BLaER1 (cell line): ENCODE results near the gene KIF9.
"Not testable (repeated sequence)": the region's sequence is repeated elsewhere in the genome, so short reads cannot be mapped to it uniquely, and the experiment has no call there.

Experiments
- H3K27ac ChIP-seq: shearing (Covaris generic); formaldehyde crosslinking; 2 replicates; pipeline ENCODE4 v1.8.1; 2022
- H3K27me3 ChIP-seq: shearing (Covaris generic); formaldehyde crosslinking; 2 replicates; pipeline ENCODE4 v1.8.1; 2022
- H3K36me3 ChIP-seq: shearing (Covaris generic); formaldehyde crosslinking; 2 replicates; pipeline ENCODE4 v1.8.1; 2022
- H3K4me1 ChIP-seq: shearing (Covaris generic); formaldehyde crosslinking; 2 replicates; pipeline ENCODE4 v1.8.1; 2022
- H3K4me2 ChIP-seq: shearing (Covaris generic); formaldehyde crosslinking; 2 replicates; pipeline ENCODE4 v1.8.1; 2022
- H3K4me3 ChIP-seq: shearing (Covaris generic); formaldehyde crosslinking; 2 replicates; pipeline ENCODE4 v1.8.1; 2022
- H3K9ac ChIP-seq: shearing (Covaris generic); formaldehyde crosslinking; 2 replicates; pipeline ENCODE4 v1.8.1; 2022
- H3K9me3 ChIP-seq: shearing (Covaris generic); formaldehyde crosslinking; 2 replicates; pipeline ENCODE4 v1.8.1; 2022
- H4K20me1 ChIP-seq: shearing (Covaris generic); formaldehyde crosslinking; 2 replicates; pipeline ENCODE4 v1.8.1; 2022
- Cebpa-rat ChIP-seq: shearing (Covaris generic); IDR thresholded peaks from 2 replicates; pipeline ENCODE4 v1.8.1; 2022

Gene KIF9

DNA sequence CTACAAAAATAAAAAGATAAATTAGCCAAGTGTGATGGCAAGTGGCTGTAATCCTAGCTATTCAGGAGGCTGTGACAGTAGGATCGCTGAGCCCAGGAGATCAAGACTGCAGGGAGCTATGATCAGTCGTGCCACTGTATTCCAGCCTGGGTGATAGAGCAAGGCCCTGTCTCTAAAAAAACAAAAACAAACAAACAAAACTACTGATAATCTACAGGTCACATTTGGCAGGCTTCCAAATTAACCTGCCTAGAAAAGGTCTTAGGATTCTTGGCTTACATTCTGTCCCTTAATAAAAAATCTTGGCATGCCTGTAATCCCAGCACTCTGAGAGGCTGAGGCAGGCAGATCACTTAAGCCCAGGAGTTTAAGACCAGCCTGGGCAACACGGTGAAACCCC, 85.3 kb downstream of the KIF9 start:
- H3K27ac ChIP-seq = no peak overlapping the region
- no peaks in the 10 kb centered on the region for H3K36me3 ChIP-seq
- H3K4me2 ChIP-seq = no peak overlapping the region
- no peaks in the 10 kb centered on the region for H3K4me1 ChIP-seq
- no peak for TF ChIP-seq Cebpa-rat
- H3K27me3 ChIP-seq = no peaks in the 10 kb centered on the region
- no peak overlapping the region for H3K9ac ChIP-seq
- H4K20me1 ChIP-seq = no peaks in the 10 kb centered on the region
- no peak overlapping the region for H3K4me3 ChIP-seq
- H3K9me3 ChIP-seq = no peaks in the 10 kb centered on the region; the same call in 1 of the 2 replicates

DNA sequence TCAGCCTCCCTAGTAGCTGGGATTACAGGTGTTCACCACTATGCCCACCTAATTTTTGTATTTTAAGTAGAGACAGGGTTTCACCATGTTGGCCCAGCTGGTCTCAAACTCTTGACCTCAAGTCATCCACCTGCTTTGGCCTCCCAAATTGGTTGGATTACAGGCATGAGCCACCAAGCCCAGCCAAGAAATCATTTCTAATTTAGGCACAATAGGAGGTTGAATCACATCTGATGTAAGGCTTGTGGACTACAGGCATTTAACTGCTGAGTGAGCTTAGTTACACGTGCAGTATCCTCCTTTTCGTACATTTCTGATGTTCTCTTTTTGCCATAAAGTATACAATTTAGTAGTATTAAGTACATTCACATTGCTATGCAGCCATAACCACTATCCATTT, 87.6 kb downstream of the KIF9 start:
- H3K9me3 ChIP-seq = no peaks in the 10 kb centered on the region; the same call in 1 of the 2 replicates
- no peak overlapping the region for H3K4me3 ChIP-seq
- no peaks in the 10 kb centered on the region for H3K27me3 ChIP-seq
- H3K4me2 ChIP-seq = no peak overlapping the region
- H3K36me3 ChIP-seq = no peaks in the 10 kb centered on the region
- H3K9ac ChIP-seq = no peak overlapping the region
- H3K27ac ChIP-seq = no peak overlapping the region
- H4K20me1 ChIP-seq = no peaks in the 10 kb centered on the region
- no peaks in the 10 kb centered on the region for H3K4me1 ChIP-seq
- TF ChIP-seq Cebpa-rat = no peak

DNA sequence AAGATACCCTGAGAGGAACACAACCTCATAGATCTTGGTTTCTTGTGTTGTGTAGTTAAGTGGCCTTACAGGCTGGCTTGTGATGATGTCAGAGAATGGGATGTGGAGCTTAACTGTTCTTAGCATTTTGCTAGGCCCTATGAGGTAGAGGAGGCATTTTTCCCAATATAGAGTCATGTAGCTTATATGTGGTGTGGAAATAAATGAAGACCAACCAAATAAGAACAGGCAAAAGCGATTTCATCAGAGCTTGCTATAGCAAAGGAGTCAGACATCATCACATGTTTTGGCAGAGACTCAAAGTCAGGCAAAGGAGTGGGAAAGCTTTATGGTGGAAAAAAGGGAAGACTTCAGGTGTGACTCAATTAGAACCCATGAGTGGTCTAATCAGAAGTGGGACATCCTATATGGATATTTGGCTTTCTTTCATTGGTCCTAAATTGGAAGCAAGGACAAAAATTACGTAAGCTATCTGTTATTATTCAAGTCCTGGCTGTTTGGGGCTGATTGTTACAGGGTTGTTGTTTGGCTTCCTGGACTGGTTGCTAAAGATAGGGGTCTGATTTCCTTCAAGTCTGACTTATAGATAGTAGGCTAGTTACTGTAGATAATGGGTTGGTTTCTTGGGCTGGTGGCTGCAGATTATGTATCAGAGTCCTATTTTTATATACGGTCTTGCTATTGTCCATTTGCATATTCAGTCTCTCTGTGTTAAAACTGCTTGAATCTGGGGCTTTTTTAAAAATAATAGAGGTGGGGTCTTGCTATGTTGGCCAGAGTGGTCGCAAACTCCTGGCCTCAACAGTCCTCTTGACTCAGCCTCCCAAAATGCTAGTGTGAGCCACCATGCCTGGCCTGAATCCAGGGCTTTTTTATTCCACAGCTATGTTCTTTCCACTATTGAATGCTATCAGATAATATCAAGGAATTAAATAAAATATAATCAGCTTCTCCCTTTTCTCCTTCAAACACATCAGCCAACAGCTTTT, 88.4 kb downstream of the KIF9 start:
- Histone ChIP-seq H3K36me3 (no peaks in the 10 kb centered on the region), H3K9me3 (no peaks in the 10 kb centered on the region; the same call in 1 of the 2 replicates), H3K4me3 (no peak overlapping the region), H3K4me2 (no peak overlapping the region), H3K9ac (no peak overlapping the region), H4K20me1 (no peaks in the 10 kb centered on the region), H3K4me1 (no peaks in the 10 kb centered on the region), H3K27me3 (no peaks in the 10 kb centered on the region), H3K27ac (no peak overlapping the region)
- no peak for TF ChIP-seq Cebpa-rat

DNA sequence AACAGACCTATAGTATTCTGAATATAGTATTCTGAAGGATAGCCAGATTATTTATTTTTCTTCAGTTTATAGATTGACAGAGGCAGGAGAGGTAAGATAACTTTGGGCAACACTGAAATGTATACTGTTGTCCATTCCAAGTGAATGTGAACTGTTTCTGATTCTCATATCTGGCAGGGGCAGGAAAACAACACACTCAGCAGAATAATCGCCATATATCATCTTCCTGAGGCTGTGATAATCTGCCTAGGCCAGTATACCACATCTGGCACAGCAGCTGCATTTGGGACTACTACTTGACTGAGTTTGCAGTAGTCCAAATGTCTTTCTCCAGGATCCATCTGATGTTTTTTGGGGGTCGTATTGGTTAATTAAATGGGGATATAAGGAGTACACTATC, 96.3 kb downstream of the KIF9 start:
- H4K20me1 ChIP-seq = no peaks in the 10 kb centered on the region
- H3K4me3 ChIP-seq = no peak overlapping the region
- no peaks in the 10 kb centered on the region for H3K9me3 ChIP-seq
- H3K36me3 ChIP-seq = 0 out of 2 replicates have a peak, but pooled peaks cover 9% of the 10 kb centered on the region
- no peaks in the 10 kb centered on the region for H3K27me3 ChIP-seq
- TF ChIP-seq Cebpa-rat = no peak
- H3K9ac ChIP-seq = no peak overlapping the region
- H3K4me1 ChIP-seq = no peaks in the 10 kb centered on the region
- H3K4me2 ChIP-seq = no peak overlapping the region
- H3K27ac ChIP-seq = no peak overlapping the region

DNA sequence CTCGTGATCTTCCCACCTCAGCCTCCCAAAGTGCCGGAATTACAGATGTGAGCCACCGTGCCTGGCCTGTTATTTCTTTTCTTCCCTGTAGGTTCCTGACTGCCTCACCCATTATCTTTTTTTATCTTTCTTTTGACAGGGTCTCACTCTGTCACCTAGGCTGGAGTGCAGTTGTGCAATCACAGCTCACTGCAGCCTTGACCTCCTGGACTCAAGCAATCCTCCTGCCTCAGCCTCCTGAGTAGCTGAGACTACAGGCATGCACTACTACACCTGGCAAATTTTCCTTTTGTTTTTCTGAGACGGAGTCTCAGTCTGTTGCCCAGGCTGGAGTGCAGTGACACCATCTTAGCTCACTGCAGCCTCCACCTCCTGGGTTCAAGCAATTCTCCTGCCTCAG, 100.9 kb downstream of the KIF9 start:
- H3K4me2 ChIP-seq, H3K27ac ChIP-seq, H4K20me1 ChIP-seq, H3K4me3 ChIP-seq, H3K4me1 ChIP-seq, H3K27me3 ChIP-seq, H3K9me3 ChIP-seq, H3K9ac ChIP-seq: not testable (repeated sequence)
- peaks cover 27% of the 10 kb centered on the region for H3K36me3 ChIP-seq

DNA sequence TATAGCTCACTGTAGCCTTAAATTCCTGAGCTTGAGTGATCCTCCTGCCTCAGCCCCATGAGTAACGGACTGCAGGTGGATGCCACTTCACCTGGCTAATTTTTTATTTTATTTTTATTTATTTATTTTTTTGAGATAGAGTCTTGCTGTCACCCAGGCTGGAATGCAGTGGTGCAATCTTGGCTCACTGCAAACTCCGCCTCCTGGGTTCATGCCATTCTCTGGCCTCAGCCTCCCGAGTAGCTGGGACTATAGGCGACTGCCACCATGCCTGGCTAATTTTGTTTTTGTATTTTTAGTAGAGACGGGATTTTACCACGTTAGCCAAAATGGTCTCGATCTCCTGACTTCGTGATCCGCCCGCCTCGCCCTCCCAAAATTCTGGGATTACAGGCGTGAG, 102.6 kb downstream of the KIF9 start:
- not testable (repeated sequence) for H3K4me2 ChIP-seq, H3K27me3 ChIP-seq, H3K9me3 ChIP-seq, H3K9ac ChIP-seq, H3K4me3 ChIP-seq, H4K20me1 ChIP-seq, H3K4me1 ChIP-seq, H3K27ac ChIP-seq
- H3K36me3 ChIP-seq = peaks cover 28% of the 10 kb centered on the region
